Stimulated activated CD8-positive, alpha-beta memory T cell treated with anti-CD3 and anti-CD28 coated beads, Interleukin-12 subunit alpha, Interleukin-12 subunit beta, amount 100 ng/mL, for 24 hours (primary cell): ENCODE measurements around the gene SIK1.
"Not testable (repeated sequence)": the region's sequence is repeated elsewhere in the genome, so short reads cannot be mapped to it uniquely, and the experiment has no call there.

Source experiments
- DNase-seq: peaks from one replicate; pipeline ENCODE4 v3.0.0-alpha.2; 2020; ENCODE audit errors: extremely low read depth

SIK1 gene

DNA sequence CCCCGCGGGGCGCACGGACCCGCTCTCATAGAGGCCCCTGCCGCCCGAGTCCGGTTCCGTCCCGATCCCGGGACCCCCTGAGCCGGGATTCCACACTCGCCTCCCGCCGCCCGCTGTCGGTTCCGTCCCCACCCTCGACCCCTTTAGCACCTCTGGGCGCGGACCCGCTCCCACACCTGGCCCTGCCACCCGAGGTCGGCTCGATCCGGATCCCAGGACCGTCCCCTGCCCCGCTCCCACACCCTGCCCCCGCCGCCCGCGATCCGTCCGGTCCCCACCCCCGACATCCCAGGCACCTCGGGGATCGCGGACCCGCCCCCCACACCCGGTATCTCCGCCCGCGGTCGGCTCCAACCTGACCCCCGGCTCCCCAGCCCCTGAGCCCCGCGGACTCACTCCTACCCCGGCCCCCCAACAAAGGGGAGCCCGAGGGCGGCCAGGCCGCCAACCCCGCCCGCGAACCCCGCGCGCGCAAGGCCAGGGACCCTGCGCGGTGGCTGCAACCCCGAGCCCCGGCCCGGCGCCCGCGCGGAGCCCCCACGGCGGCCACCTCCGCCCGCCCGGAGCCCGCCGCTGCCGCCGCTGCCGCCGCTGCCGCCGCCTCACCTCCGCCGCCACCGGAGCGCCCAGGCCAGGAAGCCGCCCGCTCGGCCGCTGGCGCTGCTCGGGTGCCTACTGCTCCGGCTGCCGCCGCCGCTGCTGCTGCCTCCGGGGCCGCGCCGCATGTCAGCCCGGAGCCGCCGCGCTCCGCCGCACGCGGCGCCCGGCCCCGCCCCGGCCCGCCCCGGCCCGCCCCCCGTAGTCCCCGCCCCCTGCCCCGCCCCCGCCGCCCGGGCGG, at the start of gene SIK1:
Gene SIK1, minus strand, starts transcription at position 728 of the 838 bp plus-strand sequence. CDS start 953 bp downstream, outside the sequence.
- DNase-seq, result not testable (repeated sequence)

DNA sequence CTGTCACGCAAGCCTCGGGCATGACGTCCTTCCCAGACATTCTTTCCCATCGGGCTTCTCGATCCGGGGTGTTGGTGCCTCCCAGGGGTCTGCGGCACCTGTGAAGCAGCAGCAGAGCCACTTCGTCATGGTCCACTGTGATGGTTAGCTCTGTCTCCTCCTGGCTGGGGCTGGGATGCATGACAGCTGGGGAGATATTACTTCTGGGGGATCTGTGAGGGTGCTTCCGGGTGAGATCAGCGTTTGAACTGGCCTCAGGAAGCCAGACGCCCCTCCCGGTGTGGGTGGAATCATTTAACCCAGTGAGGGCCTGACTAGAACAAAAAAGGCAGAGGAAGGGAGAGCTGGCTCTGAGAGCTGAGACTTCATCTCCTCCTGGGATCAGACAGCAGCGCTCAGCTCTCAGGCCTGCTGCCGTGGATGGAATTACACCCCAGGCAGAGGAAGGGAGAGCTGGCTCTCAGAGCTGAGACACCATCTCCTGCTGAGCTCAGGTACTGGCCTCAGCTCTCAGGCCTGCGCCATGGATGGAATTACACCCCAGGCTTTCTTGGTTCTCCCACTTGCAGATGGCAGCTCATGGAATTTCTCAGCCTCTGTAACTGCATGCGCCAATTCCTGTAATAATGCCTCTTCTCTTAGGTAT, 44.8 kb upstream of the SIK1 start:
- DNase-seq, result not testable (repeated sequence)

DNA sequence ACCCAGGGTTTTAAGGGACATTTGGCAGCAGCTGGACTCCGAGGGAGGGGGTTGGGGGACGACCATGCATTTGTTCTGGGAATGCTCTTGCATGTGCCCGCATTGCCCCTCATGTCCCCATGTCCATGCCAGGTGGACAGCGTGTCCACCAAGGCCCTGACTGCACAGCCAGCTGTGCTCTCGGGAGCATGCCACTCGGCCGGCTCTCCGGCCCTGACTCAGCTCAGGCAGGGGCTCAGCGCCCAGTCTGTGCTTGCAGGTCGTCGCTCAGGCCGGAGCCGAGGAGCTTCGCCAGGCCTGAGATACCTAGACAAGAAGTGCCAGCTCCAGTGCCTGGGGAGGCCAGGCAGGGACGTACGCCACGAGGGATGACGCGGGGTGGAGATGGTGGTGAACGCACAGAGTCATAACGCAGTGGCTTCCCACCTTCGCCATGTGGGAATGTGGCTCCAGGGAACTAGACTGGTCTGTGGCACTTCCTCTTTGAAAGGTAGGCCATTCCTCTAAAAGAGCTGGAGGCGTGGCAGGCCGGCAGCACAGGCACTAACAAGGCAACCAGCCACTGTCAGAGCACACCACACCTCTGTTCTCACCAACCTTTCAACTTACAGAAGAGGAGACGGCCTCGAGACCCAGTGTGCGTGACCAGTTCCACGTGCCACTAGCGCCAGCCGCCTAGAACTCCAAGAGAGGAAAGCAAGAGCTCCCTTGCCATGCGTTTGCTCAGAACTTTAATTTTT, 43.0 kb upstream of the SIK1 start:
- not testable (repeated sequence) for DNase-seq

DNA sequence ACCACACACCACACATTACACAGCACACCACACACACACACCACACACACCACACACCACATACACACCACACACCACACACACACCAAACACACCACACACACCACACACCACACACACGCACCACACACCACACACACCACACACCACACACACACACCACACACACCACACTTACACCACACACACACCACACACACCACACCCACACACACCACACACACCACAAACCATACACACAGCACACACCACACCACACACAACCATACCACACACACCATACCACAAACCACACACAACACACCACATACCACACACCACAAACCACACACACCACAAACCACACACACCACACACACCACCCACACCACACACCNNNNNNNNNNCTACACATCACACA, 40.9 kb upstream of the SIK1 start:
- no peak for DNase-seq

DNA sequence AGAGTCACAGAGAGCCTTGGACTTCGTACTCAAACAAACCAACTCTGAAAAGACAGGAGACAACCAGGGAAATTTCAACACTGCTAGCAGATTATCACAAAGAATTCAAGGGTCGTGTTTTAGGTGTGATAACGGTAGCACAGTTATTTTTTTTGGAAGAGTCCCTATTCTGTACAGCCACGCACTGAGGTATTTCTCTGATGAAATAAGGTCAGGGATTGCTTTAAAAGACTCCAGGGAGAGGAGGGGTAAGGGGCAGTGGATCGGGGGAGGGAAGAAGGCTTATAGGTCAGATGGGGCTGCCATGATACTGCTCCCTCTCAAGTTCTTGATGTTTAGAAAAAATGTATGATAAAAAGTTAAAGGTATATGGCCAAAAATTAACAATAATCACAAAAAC, 38.2 kb upstream of the SIK1 start:
- not testable (repeated sequence) for DNase-seq

DNA sequence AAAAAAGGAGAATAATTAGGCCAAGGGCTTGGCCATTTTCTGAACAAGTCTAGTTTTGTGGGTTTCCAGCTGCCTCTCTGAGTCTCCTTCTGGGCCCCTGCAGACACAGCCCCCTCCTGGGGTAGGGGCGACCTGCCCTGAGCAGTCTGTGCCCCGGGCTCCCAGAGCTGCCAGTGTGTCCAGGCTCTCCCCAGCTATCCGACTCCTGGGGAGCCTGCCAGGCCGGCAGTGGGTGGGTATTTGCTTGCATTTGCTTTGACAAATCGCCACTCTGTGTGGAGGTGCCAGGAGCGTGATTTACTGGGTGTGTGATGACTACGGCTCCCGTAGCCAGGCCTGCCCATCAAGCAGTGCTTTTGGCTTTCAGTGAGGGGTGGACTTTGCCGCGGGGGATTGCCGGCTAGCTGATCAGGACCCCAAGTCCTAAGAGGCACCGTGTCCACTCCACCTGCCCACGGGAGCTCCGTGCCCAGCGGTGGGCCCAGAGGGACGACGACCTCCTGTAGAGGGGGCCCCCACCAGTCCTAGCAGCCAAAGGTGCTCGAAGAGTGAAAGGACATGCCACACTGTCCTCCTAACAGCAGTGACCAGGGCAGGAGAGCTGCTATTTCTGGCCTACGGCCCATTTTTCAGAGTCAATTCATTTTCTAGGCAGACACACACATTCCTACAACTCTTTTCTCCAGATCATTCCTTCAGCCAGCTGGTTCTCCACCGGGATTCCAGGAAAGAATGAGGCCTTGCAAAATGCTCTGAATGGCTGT, 36.7 kb upstream of the SIK1 start:
- not testable (repeated sequence) for DNase-seq

DNA sequence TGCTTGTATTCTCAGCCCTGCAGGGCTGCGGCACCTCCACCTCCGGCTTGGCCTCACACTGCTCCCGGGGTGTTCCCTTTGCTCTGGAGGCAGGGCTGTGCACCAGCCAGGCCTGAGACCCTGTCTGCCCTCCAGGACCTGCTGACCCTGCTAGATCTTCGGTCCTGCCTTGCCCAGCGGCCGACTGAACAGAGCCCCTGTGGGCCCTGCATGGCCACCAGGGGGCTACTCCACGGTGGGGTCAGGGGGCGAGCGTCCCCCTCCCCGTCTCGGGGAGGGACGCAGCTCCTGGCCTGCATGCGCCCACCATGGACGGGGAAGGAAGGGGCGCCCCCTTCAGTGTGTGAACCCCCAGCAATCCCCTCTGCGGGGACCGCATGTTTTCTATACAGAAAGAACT, 36.0 kb upstream of the SIK1 start:
- DNase-seq, result not testable (repeated sequence)

DNA sequence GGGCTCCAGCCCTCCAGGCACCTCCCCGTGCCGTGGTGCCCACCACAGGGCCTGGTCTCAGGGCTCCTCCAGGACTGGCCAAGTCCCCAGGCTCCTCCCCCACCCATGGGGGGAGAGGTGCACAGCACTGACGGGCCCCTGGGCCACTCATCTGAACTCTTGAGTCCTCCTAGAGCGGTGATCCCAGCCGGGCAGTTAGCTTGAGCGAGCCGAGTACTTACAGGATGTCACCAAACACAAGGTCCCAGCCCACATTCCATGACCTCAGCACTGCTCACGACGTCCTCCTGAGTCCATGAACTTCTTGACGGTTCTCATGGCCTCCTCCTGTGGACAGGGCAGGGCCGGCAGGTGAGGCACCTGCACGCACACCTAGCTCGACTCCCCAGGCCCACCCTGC, 33.5 kb upstream of the SIK1 start:
- not testable (repeated sequence) for DNase-seq

DNA sequence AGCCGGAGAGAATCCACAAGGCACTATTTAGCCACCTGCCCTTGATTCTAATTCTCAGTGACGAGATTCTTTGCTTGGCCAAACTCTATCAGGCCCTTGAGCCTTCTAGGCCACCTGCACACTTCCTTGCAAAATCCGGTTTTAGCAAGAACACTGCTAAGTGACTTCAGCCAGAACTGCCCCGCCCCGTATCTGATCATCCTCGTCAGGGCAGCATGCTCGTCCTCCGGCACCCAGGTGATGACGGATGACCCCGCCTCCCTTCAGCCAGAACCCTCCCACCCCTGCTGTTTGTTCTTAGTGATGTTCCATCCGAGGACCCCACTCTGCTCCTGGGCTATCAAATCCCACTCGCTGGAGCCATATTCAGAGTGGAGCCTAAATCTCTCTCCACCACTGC, 32.1 kb upstream of the SIK1 start:
- not testable (repeated sequence) for DNase-seq

DNA sequence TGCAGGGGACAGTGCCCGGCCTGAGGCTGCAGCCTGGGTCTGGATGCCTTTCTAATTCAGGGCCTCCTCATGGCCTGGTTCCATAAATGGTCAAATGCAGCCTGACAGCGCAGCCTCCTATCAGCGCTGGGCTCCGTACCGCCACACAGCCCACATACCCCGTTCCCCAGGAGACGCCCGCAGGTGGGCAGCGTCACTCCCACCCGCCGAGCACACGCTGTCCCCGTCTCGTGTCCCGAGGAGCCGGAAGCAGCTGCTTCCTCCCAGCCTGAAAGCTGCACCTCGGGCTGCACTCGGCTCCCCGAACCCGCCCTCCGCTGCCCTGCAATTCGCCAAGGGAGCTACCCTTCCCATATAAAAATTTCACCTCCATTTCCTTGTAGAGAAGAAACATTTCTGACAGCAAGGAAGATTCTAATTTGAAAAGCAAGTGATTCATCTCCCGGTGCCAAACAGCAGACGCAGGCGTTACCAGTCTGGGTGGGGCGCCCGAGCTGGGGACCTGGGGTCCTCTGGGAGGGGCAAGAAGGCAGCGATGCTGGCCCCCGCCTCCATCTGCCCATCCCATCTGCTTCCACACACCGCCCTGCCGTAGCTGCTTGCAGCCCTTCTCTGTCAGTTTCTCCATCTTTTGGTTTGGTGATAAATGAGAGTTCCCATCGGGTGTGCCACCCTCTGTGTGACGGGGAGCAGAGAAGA, 29.8 kb upstream of the SIK1 start:
- DNase-seq, result not testable (repeated sequence)

DNA sequence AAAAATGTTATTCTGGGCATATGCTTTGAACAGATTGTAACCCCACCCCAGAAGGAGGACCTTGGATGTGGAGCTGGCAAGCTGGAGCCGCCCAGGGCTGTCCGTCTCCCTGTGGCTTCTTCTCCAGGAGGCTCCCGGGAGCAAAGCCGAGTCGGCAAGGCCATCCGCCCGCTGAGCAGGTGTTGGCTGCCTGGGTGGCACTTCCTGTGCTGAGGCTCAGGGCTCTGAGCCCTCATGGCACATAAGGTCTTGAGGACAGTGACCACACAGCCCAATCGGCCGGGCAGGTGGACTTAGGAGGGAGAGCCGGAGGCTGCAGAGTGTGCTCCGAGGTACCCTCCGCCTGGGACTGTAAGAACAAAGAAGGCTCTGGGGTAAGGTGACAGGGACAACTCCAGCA, 28.8 kb upstream of the SIK1 start:
- not testable (repeated sequence) for DNase-seq

DNA sequence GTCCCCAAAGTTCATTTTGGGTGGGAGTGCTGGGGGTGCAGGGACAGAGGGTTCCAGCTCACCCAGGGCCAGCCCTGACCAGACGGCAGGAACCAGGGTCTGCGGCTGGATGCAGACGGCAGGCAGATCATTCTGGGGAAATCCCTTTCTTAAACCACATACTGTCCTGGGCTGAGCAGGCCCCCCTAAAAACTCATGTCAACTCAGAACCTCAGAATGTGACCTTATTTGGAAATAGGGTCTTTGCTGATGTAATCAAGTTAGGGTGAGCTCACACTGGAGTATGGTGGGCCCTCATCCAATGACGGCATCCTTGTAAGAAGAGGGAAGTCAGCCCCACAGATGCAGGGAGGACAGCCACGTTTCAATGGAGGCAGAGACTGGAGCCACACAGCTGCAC, 27.2 kb upstream of the SIK1 start:
- DNase-seq, result not testable (repeated sequence)

DNA sequence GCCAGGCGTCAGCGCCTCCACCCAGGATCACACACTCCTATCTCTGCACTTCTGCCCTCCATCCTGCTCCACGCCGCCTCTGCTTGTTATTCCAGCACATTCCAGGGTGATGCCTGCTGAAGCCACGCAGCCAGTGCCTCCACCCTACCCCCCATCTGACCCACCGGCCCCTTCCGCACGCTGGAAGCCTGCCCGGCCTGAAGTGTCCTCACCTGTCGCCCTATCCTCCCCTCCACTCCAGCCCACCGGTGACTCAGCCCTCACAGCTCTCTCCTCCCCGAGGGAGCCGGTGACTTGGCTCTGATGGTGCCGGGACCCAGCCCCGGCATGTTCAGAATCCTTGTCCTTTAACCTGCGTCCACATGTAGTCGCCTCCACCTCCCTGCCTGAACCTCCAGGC, 24.9 kb upstream of the SIK1 start:
- not testable (repeated sequence) for DNase-seq

DNA sequence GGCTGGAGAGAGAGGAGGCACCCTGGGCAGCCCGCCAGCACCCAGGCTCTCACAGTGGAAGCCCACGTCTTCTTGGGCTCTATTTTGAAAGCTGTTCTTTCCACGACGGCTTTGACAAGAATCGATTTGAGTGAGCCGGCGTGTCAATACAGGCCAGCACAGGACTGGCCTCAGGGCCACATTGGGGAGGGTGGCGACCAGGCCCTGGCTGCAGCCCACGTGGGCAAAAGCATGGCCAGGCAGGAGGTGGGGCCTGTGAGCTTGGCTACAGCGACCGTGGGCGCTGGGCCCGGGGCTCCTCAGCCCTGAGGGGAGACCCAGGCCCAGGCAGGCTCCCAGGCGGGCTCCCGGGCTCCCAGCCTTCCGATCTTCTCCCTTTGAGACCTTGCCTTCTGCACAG, 23.4 kb upstream of the SIK1 start:
- DNase-seq, result not testable (repeated sequence)

DNA sequence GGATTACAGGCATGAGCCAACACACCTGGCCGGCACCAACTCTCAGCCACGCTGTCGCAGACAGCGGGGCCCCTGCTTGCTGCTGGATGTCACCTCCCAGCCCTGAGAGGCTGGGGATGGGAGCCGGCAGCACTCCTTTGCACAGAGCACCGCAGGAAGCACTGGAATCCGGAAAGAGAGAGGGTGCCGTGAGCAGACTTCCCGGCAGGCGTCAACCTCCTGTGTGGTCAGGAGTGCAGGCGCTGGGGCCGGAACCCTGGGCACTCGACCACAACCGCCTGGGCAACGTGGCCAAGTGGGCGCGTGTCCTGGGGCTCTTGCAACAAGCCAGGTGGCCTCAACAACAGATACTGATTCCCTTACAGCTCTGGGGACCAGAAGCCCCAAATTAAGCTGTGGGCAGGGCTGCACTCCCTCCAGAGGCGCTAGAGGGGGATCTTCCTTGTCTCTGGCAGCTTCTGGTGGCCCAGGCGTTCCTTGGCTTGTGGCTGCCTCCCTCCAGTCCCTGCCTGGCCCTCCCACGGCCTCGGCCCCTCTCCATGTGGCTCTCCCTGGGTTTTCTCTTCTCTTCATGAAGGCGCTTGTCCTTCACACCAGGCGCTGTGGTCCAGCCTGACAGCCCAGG, 20.5 kb upstream of the SIK1 start:
- not testable (repeated sequence) for DNase-seq

DNA sequence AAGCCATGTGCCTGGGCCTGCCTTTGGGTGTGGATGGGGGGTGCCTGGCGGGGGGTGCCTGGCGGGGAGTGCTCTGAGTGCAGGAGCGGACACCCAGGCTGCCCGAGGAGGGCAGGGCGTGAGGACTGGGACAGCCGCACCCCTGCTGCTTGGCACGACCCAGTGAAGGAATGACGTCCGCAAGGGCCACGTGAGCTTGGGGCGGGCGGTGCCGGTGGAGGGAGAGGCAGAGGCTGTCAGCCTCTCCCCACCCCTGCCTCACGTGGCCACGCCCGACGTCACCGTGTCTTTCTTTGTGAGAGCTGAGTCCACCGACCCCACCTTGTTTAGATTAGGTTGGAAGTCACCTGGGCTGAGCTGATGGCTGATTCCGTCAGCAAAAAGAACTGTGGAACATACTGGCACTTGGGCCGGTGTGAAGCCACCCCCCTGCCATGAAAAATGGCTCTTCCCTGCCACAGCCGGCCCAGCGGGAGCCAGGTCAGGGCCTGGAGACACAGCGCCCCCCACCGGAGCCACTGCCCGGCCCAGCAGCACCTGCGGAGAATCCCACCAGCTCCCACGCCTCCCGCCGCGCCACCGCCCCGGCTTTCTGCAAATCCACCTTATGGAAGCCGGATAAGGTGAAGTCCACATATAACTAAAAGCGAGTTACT, 19.5 kb upstream of the SIK1 start:
- DNase-seq, result not testable (repeated sequence)

DNA sequence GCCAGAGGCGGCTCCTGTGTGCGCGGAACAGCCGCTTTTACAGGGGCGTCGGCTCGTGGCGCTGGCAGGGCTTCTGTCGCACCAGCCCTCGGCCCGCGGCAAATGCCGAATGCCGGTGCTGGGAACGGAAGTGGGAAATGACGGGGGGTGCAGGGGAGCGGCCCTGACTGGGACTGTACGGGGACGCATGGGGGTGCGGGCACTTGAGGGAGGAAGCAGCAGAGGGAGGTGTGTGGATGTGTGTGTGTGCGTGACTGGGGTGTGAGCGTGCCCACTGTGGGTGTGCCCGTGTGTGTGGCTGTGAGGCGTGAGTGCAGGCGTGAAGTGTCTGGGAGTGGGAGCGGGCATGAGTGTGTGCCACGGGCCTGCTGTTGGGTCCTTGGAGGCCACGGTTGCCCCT, 17.6 kb upstream of the SIK1 start:
- not testable (repeated sequence) for DNase-seq

DNA sequence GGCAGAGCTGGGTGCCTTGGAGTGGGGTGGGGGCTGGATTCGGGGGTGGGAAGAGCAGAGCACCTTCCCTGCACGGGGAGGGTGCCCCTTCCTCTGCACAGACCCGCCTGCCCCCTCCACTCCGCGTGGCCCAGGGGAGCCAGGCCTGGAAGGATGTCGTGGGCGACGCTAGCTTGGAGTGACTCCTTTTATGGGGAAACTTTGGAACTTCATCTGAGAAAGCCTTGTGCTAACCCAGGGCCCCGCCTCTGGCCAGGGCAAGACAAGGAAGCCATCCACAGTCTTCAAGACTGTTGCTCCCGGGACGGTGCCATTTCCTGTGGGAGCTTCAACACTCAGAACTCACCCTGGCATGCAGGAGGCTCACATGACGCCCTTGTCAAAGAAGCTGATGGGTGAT, 15.6 kb upstream of the SIK1 start:
- not testable (repeated sequence) for DNase-seq

DNA sequence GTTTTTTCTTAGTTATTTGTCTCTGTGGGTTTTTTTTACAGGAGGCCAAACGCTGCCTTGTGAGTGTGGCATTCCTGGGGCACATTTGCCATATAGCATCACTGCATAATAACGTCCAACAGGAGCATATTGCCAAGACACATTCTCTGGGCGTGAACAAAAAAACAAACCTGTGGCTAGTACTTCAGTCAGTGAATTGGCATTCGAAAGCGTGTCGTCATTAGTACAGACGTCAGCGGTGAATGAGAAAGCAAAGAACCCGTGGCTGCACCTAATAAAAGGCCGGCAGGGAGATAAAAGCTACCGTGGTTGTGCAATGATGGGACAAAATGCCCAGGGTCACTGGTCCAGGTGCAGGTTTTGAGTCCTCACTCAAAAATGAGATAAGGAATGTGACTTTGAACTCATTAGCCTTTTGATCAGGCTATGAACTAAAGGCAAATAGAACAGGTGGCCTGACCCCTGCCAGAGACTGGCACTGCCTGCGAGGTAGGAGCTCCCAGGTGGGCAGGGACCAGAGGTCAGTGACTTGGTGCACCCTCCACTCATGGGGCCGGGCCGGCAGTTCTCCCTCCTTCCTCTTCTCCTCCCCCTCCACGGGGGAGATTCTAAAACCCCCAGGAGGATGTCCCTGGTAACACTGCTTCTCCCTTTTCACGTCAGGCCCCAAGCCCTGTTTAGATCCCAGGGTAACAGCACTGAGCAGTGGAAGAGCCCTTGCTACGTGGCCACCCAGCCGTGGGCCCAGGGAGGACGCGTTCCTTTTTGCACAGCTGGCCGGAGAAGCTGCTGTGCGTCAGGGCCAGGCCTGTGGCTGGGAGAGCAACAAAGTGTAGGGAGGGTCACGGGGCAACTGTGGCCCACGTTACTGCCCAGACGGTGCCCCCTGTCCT, 14.2 kb upstream of the SIK1 start:
- not testable (repeated sequence) for DNase-seq
